ENCODE results near the gene TNS1. TPM values are rescaled to one million over a fixed set of nuclear protein-coding genes. Genes with fewer than 3 reads are reported as not detected.

Gene TNS1
- total RNA-seq, 1 experiment from 2014 or later, result 3.4 TPM

- peaks cover 29 to 38% of the 10 kb centered on the region in 2 experiments for H3K4me1 Mint-ChIP-seq
- H3T11ph ChIP-seq (ENCODE audit: low read length), result no peak overlapping the region
- H3K36me3 Mint-ChIP-seq (ENCODE audit: insufficient read depth in 1 of 3, low read depth in 3 of 3), result no peaks in the 10 kb centered on the region
- H2BK12ac ChIP-seq (ENCODE audit: insufficient read length, low read depth, low read length), result no peak overlapping the region
- H3K27me3 Mint-ChIP-seq (ENCODE audit: low read depth), result peaks cover 5% of the 10 kb centered on the region
- no peak for TF ChIP-seq CTCF (conservative IDR thresholded peaks at IDR 0.05)
- no peak overlapping the region for H3K9ac ChIP-seq (ENCODE audit: extremely low read depth, insufficient read length, low read length)
- no peaks in the 10 kb centered on the region for H4K20me1 ChIP-seq (ENCODE audit: control insufficient read depth, insufficient read depth, insufficient read length)
- H3K79me1 ChIP-seq (ENCODE audit: insufficient read depth, low read depth, low read length, poor library complexity, severe bottlenecking), result no peaks in the 10 kb centered on the region
- DNase-seq, result no peak
- no peak overlapping the region for H3K4me3 Mint-ChIP-seq
- H2AK5ac ChIP-seq (ENCODE audit: insufficient read length, low read length), result no peak overlapping the region
- no peak overlapping the region for H3K27ac Mint-ChIP-seq
- no peak overlapping the region for H4K5ac ChIP-seq (ENCODE audit: insufficient read length, low read depth, low read length)
- no peaks in the 10 kb centered on the region for H3K27me3 ChIP-seq (ENCODE audit: insufficient read depth, low read length)
- no peak overlapping the region for H2BK120ac ChIP-seq (ENCODE audit: low read depth, low read length, poor library complexity, severe bottlenecking)
- no peaks in the 10 kb centered on the region for H3K79me2 ChIP-seq (ENCODE audit: insufficient read depth, low read length)
- no peak overlapping the region for H2BK15ac ChIP-seq (ENCODE audit: low read depth, low read length)
- H3K9me3 ChIP-seq (ENCODE audit: control insufficient read depth, low read depth, low read length), result no peaks in the 10 kb centered on the region
- H3K4ac ChIP-seq (ENCODE audit: low read depth, low read length), result no peak overlapping the region
- H3K14ac ChIP-seq (ENCODE audit: insufficient read depth, low read length), result no peak overlapping the region
- H2AFZ ChIP-seq (ENCODE audit: low read length), result no peak overlapping the region
- no peaks in the 10 kb centered on the region for H3K23me2 ChIP-seq (ENCODE audit: insufficient read length, low read depth, low read length, poor library complexity, severe bottlenecking)
- no peaks in the 10 kb centered on the region for H3K9me3 Mint-ChIP-seq
- H3K27ac ChIP-seq (ENCODE audit: insufficient read length, low read depth, low read length), result no peak overlapping the region
- no peak overlapping the region for H3K4me2 ChIP-seq (ENCODE audit: insufficient read depth, insufficient read length, low read length)
- no peak overlapping the region for H3K23ac ChIP-seq (ENCODE audit: insufficient read length, low read depth, low read length)
- H3K18ac ChIP-seq (ENCODE audit: insufficient read length, low read depth, low read length), result no peak overlapping the region
- no peak overlapping the region for H2BK5ac ChIP-seq (ENCODE audit: insufficient read length, low read length)
- no CpG with 5 or more reads among the region's 5 CpGs for WGBS (ENCODE audit: extremely low coverage, insufficient read length, low lambda C conversion rate)
- H4K8ac ChIP-seq (replicated peaks; ENCODE audit: insufficient read length, low read depth, low read length), result no peak overlapping the region
- H3K4me1 ChIP-seq (ENCODE audit: insufficient read depth, low read length), result no peaks in the 10 kb centered on the region; the same call in 1 of the 2 replicates
- H2BK20ac ChIP-seq (ENCODE audit: low read depth, low read length, poor library complexity, severe bottlenecking), result no peak overlapping the region
- no peak overlapping the region for H3K56ac ChIP-seq (ENCODE audit: insufficient read length, low read depth, low read length)
- no peak overlapping the region for H4K91ac ChIP-seq (ENCODE audit: insufficient read length, low read depth, low read length)
These were observed 138.9 kb downstream of the TNS1 start for GRCh38 chr2:217863883-217864282.
